HCT116 (cell line): ENCODE data around the gene HHATL.

Source experiments
- ATF3 ChIP-seq: IDR thresholded peaks from 2 replicates; pipeline ENCODE4 v1.6.1; 2012
- CEBPB ChIP-seq: IDR thresholded peaks from 2 replicates; pipeline ENCODE4 v1.6.1; 2012; ENCODE audit warnings: low read depth
- CTCF ChIP-seq, 3 experiments: fragments of 200-600 bp in 1 of 3; sonication (generic) in 1 of 3; IDR thresholded peaks in 2 of 3; conservative IDR thresholded peaks in 1 of 3; 2 replicates each; pipeline ENCODE4 v1.5.1; 2012 to 2017; ENCODE audit warnings: low read depth in 2 of 3, low read length in 2 of 3, antibody characterized with exemption in 1 of 3, borderline replicate concordance in 1 of 3, control low read depth in 1 of 3, mild to moderate bottlenecking in 1 of 3, mixed read lengths in 1 of 3, mixed run types in 1 of 3, moderate library complexity in 1 of 3; ENCODE audit not compliant: insufficient read depth in 1 of 3
- EZH2 ChIP-seq: fragments of 200-600 bp; sonication (generic); IDR thresholded peaks from 2 replicates; pipeline ENCODE4 v1.6.1; 2017; ENCODE audit warnings: antibody characterized with exemption, mixed run types
- EZH2phosphoT487 ChIP-seq: fragments of 200-600 bp; IDR thresholded peaks from 2 replicates; pipeline ENCODE4 v1.6.1; 2018; ENCODE audit warnings: antibody characterized with exemption, borderline replicate concordance
- JUND ChIP-seq: IDR thresholded peaks from 2 replicates; pipeline ENCODE4 v1.6.1; 2012
- MAX ChIP-seq: IDR thresholded peaks from 2 replicates; pipeline ENCODE4 v1.6.1; 2012
- POLR2A ChIP-seq: IDR thresholded peaks from 2 replicates; pipeline ENCODE4 v1.7.0; 2011; ENCODE audit warnings: borderline replicate concordance; ENCODE audit not compliant: insufficient read depth, insufficient read length; ENCODE audit errors: extremely low read depth
- POLR2AphosphoS5 ChIP-seq: IDR thresholded peaks from 2 replicates; pipeline ENCODE4 v1.6.1; 2011; ENCODE audit warnings: mild to moderate bottlenecking, low read depth, low read length, moderate library complexity
- REST ChIP-seq: IDR thresholded peaks from 2 replicates; pipeline ENCODE4 v1.6.1; 2012; ENCODE audit warnings: low read depth
- SIN3A ChIP-seq: IDR thresholded peaks from 2 replicates; pipeline ENCODE4 v1.6.1; 2012; ENCODE audit warnings: low read depth
- TCF7L2 ChIP-seq: IDR thresholded peaks from 2 replicates; pipeline ENCODE4 v1.7.0; 2011; ENCODE audit warnings: borderline replicate concordance, inconsistent platforms; ENCODE audit not compliant: insufficient read depth, insufficient read length; ENCODE audit errors: extremely low read depth
- ZNF274 ChIP-seq: fragments of 200-500 bp; sonication (Bioruptor generic); IDR thresholded peaks from 2 replicates; pipeline ENCODE4 v1.6.1; 2014; ENCODE audit warnings: mild to moderate bottlenecking, low read depth, low read length, inconsistent platforms

- TF ChIP-seq CTCF (IDR thresholded peaks at IDR 0.05 in 2 of 3, conservative IDR thresholded peaks at IDR 0.05 in 1 of 3; ENCODE audit: borderline replicate concordance in 1 of 3, insufficient read depth in 1 of 3, low read depth in 2 of 3, low read length in 2 of 3) (no peak), POLR2AphosphoS5 (no peak), EZH2 (no peak), REST (no peak), MAX (no peak), POLR2A (no peak), ZNF274 (no peak), JUND (no peak), TCF7L2 (no peak), SIN3A (no peak), ATF3 (no peak), EZH2phosphoT487 (no peak), CEBPB (no peak)
Observed at GRCh38 chr3:42684632-42685362, 17.8 kb downstream of the HHATL start.
